Brain pericyte (primary cell): ENCODE results near the gene WDR93.
"Not testable (repeated sequence)": the region's sequence is repeated elsewhere in the genome, so short reads cannot be mapped to it uniquely, and the experiment has no call there.

ENCODE experiments used
- DNase-seq: peaks from one replicate; pipeline ENCODE4 v3.0.0-alpha.2; 2012; ENCODE audit warnings: low read depth, low spot score

Gene WDR93

GRCh38 chr15:89769366-89769765 is 78.8 kb downstream of the WDR93 start:
- no peak for DNase-seq

GRCh38 chr15:89770041-89770440 is 79.4 kb downstream of the WDR93 start:
- no peak for DNase-seq

- DNase-seq = no peak
Observed at GRCh38 chr15:89772932-89773583, 82.4 kb downstream of the WDR93 start.

GRCh38 chr15:89774492-89774891 is 83.9 kb downstream of the WDR93 start:
- DNase-seq = no peak

- no peak for DNase-seq
Observed at GRCh38 chr15:89775815-89776214, 85.2 kb downstream of the WDR93 start.

GRCh38 chr15:89776274-89777072 is 85.9 kb downstream of the WDR93 start, which contains the start of gene MESP2:
TSS of gene MESP2 (plus strand) at chr15:89776332. CDS start at chr15:89776358, 26 bp downstream.
- DNase-seq = no peak

- no peak for DNase-seq
Observed at GRCh38 chr15:89777073-89777751, 86.6 kb downstream of the WDR93 start.

- no peak for DNase-seq
Observed at GRCh38 chr15:89777782-89778380, 87.3 kb downstream of the WDR93 start.

GRCh38 chr15:89778861-89779260 is 88.2 kb downstream of the WDR93 start:
- no peak for DNase-seq

- no peak for DNase-seq
Observed at GRCh38 chr15:89780601-89781000, 90.0 kb downstream of the WDR93 start.

GRCh38 chr15:89781055-89781454 is 90.4 kb downstream of the WDR93 start:
- DNase-seq = no peak

GRCh38 chr15:89781891-89782618 is 91.4 kb downstream of the WDR93 start:
- DNase-seq = no peak

GRCh38 chr15:89782619-89782950 is 92.0 kb downstream of the WDR93 start:
- not testable (repeated sequence) for DNase-seq

GRCh38 chr15:89783111-89783860 is 92.7 kb downstream of the WDR93 start:
- no peak for DNase-seq

GRCh38 chr15:89783861-89784685 is 93.5 kb downstream of the WDR93 start:
- DNase-seq = no peak

- DNase-seq = no peak
Observed at GRCh38 chr15:89784686-89784960, 94.0 kb downstream of the WDR93 start.

- DNase-seq = no peak
Observed at GRCh38 chr15:89785064-89785773, 94.6 kb downstream of the WDR93 start.

- DNase-seq = no peak
Observed at GRCh38 chr15:89785774-89786140, 95.1 kb downstream of the WDR93 start.

GRCh38 chr15:89787944-89788343 is 97.3 kb downstream of the WDR93 start:
- DNase-seq = no peak

GRCh38 chr15:89788585-89788984 is 98.0 kb downstream of the WDR93 start:
- not testable (repeated sequence) for DNase-seq
